Mucosa of gallbladder (tissue), 1 donor: Measurements from ENCODE around the gene CTNNB1. TPM values are rescaled to one million over a fixed set of nuclear protein-coding genes. Genes with fewer than 3 reads are reported as not detected.
A peak's percentile ranks its signal among the peaks of the same experiment; 100 is the strongest.

ENCODE experiments used
- DNase-seq: peaks from one replicate; pipeline ENCODE4 v3.0.0-alpha.2; 2020; ENCODE audit warnings: low spot score
- total RNA-seq: library from RNA; stranded (reverse); gene quantifications from one replicate; pipeline ENCODE4 v1.2.1, GENCODE V29; 2021
- donor health status: DM: no; HTN: no; CAD: no.

CTNNB1 gene
- total RNA-seq, 1 donor from 2014 or later: 380 TPM

- no peak for DNase-seq
These were observed 6.4 kb upstream of the CTNNB1 start for GRCh38 chr3:41192885-41193284.

GRCh38 chr3:41193794-41194539 lies 5.3 kb upstream of the CTNNB1 start:
- DNase-seq: no peak

GRCh38 chr3:41194701-41195100 lies 4.6 kb upstream of the CTNNB1 start:
- DNase-seq: no peak

GRCh38 chr3:41195946-41196345 lies 3.4 kb upstream of the CTNNB1 start:
- DNase-seq: no peak

GRCh38 chr3:41196499-41197410 lies 2.5 kb upstream of the CTNNB1 start:
- no peak for DNase-seq

- no peak for DNase-seq
These were observed 1.3 kb upstream of the CTNNB1 start for GRCh38 chr3:41198046-41198445.

- peak; percentile 27 for DNase-seq
These were observed 779 bp upstream of the CTNNB1 start for GRCh38 chr3:41198526-41198925.

GRCh38 chr3:41199866-41200668 lies 762 bp downstream of the CTNNB1 start:
- DNase-seq: peak; percentile 19

GRCh38 chr3:41200669-41201021 lies 1.3 kb downstream of the CTNNB1 start:
- DNase-seq: peak; percentile 13

- no peak for DNase-seq
These were observed 2.9 kb downstream of the CTNNB1 start for GRCh38 chr3:41202075-41202833.

- no peak for DNase-seq
These were observed 3.6 kb downstream of the CTNNB1 start for GRCh38 chr3:41202834-41203345.

GRCh38 chr3:41204369-41204768 lies 5.1 kb downstream of the CTNNB1 start:
- DNase-seq: no peak

- DNase-seq: no peak
These were observed 6.3 kb downstream of the CTNNB1 start for GRCh38 chr3:41205591-41205990.

GRCh38 chr3:41207355-41207754 lies 8.1 kb downstream of the CTNNB1 start:
- no peak for DNase-seq

- peak; percentile 12 for DNase-seq
These were observed 9.4 kb downstream of the CTNNB1 start for GRCh38 chr3:41208507-41209220.

- DNase-seq: no peak
These were observed 10.3 kb downstream of the CTNNB1 start for GRCh38 chr3:41209646-41210045.

GRCh38 chr3:41210966-41211365 lies 11.7 kb downstream of the CTNNB1 start:
- no peak for DNase-seq

GRCh38 chr3:41212088-41212487 lies 12.8 kb downstream of the CTNNB1 start:
- no peak for DNase-seq

GRCh38 chr3:41213588-41213987 lies 14.3 kb downstream of the CTNNB1 start:
- DNase-seq: no peak

- no peak for DNase-seq
These were observed 17.1 kb downstream of the CTNNB1 start for GRCh38 chr3:41216422-41216821.

GRCh38 chr3:41216993-41217392 lies 17.7 kb downstream of the CTNNB1 start:
- no peak for DNase-seq
